Hepatic stellate cell (primary cell): ENCODE data around the gene TIMM23.
"Not testable (repeated sequence)": the region's sequence is repeated elsewhere in the genome, so short reads cannot be mapped to it uniquely, and the experiment has no call there.

Source experiments
- DNase-seq: peaks from one replicate; pipeline ENCODE4 v3.0.0; 2011; ENCODE audit warnings: low spot score

Gene TIMM23

GRCh38 chr10:46022978-46023702 lies 50.9 kb downstream of the TIMM23 start:
- peak; percentile 82 for DNase-seq

- DNase-seq = no peak
Measured at GRCh38 chr10:46024948-46025347, 52.7 kb downstream of the TIMM23 start.

GRCh38 chr10:46025406-46025805 lies 53.1 kb downstream of the TIMM23 start:
- DNase-seq = no peak

- no peak for DNase-seq
Measured at GRCh38 chr10:46026106-46026505, 53.8 kb downstream of the TIMM23 start.

- peak; percentile 59 for DNase-seq
Measured at GRCh38 chr10:46028584-46029460, 56.5 kb downstream of the TIMM23 start.

GRCh38 chr10:46029461-46030030 lies 57.3 kb downstream of the TIMM23 start:
- no peak for DNase-seq

- peak; percentile 99 for DNase-seq
Measured at GRCh38 chr10:46030091-46030937, 58.0 kb downstream of the TIMM23 start, which contains the start of gene NCOA4. Gene NCOA4 (minus strand): TSS chr10:46030623. CDS start chr10:46016680, 13,943 bp downstream.

GRCh38 chr10:46031648-46032532 lies 59.6 kb downstream of the TIMM23 start:
- DNase-seq = no peak

- DNase-seq = peak; percentile 88
Measured at GRCh38 chr10:46033602-46034011, 61.3 kb downstream of the TIMM23 start.

- DNase-seq = no peak
Measured at GRCh38 chr10:46035923-46036849, 63.9 kb downstream of the TIMM23 start.

- no peak for DNase-seq
Measured at GRCh38 chr10:46037107-46037825, 65.0 kb downstream of the TIMM23 start.

GRCh38 chr10:46040004-46040403 lies 67.7 kb downstream of the TIMM23 start:
- no peak for DNase-seq

GRCh38 chr10:46042527-46042926 lies 70.2 kb downstream of the TIMM23 start:
- DNase-seq = no peak

GRCh38 chr10:46046261-46046660 lies 74.0 kb downstream of the TIMM23 start, which contains the start of gene MSMB:
Gene MSMB (minus strand): TSS chr10:46046269. CDS start chr10:46046237, 32 bp downstream.
- DNase-seq = no peak

- DNase-seq = no peak
Measured at GRCh38 chr10:46048152-46048551, 75.9 kb downstream of the TIMM23 start.

GRCh38 chr10:46049497-46049831 lies 77.2 kb downstream of the TIMM23 start:
- not testable (repeated sequence) for DNase-seq

- DNase-seq = no peak
Measured at GRCh38 chr10:46050941-46051623, 78.8 kb downstream of the TIMM23 start.

- DNase-seq = no peak
Measured at GRCh38 chr10:46052057-46052790, 79.9 kb downstream of the TIMM23 start.
